GM12875 (cell line): ENCODE results near the gene POLDIP2.
A peak's percentile ranks its signal among the peaks of the same experiment; 100 is the strongest.

ENCODE experiments used
- H3K4me3 ChIP-seq: one replicate; pipeline ENCODE4 v1.5.1; 2011; ENCODE audit warnings: low read depth, low read length, control low read depth
- TF ChIP-seq, protein P1 (sequence below): IDR thresholded peaks from 2 replicates; pipeline ENCODE4 v1.5.1; 2011; ENCODE audit warnings: low read depth, mild to moderate bottlenecking, control low read depth, inconsistent platforms, low read length, moderate library complexity, borderline replicate concordance; ENCODE audit not compliant: insufficient read depth

Gene POLDIP2

DNA sequence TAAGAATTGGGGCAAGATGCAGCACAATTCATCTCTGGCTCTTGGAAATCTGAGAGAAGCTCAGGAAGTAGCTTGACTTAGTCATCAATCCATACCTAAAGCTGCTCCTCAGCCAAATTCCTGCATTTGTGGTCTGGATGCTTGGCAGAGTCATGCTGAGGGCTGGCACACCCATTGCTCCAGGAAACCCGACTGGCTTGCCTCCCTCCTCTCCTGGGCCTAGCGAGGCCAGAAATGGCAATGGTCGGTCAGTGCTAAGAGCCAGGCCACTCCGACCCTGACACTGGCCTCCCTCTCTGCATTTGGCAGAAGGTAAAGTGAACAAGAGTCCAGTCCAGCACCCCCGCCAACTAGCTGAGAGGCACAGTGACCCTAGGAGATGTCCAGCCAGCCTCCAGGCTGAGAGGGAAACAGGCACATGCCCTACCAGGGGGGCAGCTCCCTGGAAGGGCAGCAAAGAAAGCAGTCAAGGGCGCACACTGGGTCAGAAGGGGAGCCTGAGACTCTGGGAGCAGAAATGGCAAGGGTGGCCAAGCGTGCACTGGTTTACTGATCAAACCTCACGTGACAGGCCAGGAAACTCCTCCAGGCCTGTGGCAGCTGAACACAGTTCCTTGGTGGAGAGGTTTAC, 10.0 kb downstream of the POLDIP2 start:
- H3K4me3 ChIP-seq, result no peak overlapping the region
- TF ChIP-seq, protein P1, sequence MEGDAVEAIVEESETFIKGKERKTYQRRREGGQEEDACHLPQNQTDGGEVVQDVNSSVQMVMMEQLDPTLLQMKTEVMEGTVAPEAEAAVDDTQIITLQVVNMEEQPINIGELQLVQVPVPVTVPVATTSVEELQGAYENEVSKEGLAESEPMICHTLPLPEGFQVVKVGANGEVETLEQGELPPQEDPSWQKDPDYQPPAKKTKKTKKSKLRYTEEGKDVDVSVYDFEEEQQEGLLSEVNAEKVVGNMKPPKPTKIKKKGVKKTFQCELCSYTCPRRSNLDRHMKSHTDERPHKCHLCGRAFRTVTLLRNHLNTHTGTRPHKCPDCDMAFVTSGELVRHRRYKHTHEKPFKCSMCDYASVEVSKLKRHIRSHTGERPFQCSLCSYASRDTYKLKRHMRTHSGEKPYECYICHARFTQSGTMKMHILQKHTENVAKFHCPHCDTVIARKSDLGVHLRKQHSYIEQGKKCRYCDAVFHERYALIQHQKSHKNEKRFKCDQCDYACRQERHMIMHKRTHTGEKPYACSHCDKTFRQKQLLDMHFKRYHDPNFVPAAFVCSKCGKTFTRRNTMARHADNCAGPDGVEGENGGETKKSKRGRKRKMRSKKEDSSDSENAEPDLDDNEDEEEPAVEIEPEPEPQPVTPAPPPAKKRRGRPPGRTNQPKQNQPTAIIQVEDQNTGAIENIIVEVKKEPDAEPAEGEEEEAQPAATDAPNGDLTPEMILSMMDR, result no peak

DNA sequence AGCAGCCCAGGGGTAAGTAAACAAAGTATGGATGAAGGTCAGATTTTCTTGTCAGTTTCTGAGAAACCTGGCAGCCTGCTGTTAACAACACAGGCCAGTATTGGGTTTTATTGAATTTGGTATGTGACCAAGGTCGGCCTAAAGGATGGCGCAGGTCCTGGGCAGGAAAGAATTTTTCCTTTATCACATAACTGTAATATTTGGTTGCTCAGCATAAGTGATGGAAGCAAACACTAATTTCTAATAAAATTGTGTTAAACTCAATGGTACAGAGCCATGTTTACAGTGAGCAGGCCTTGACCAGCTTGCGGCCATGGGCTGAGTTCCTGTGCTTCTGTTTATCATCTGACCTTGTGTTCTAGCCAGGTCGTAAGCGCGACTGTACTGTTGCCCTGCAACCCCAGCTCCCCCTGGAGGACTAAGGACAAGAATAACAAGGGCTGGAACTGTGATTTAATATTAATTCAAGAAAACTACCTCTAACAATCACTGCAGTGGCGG, 10.5 kb downstream of the POLDIP2 start:
- H3K4me3 ChIP-seq, result no peak overlapping the region
- TF ChIP-seq, protein P1, result 0 out of 2 replicates have a peak, but pooled peaks have one; percentile 14

DNA sequence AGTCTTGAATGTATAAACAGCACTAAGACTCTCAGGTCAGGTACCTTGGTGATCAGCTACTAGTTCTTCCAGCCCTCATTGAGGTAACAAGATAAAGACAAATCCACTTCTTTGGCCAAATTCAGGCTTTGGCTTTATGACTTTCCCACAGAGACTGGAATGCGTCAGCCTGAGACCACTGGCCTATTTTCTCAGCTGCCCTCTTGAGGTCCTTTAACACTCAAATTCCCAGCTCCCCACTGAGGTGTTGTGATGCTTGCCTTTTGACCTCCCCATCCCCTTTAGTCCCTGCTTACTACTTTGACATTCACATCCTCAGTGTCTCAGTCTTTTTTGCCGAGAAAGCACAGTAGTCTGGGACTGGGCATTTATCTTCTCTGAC, 11.1 kb downstream of the POLDIP2 start:
- TF ChIP-seq, protein P1, result no peak
- no peak overlapping the region for H3K4me3 ChIP-seq

DNA sequence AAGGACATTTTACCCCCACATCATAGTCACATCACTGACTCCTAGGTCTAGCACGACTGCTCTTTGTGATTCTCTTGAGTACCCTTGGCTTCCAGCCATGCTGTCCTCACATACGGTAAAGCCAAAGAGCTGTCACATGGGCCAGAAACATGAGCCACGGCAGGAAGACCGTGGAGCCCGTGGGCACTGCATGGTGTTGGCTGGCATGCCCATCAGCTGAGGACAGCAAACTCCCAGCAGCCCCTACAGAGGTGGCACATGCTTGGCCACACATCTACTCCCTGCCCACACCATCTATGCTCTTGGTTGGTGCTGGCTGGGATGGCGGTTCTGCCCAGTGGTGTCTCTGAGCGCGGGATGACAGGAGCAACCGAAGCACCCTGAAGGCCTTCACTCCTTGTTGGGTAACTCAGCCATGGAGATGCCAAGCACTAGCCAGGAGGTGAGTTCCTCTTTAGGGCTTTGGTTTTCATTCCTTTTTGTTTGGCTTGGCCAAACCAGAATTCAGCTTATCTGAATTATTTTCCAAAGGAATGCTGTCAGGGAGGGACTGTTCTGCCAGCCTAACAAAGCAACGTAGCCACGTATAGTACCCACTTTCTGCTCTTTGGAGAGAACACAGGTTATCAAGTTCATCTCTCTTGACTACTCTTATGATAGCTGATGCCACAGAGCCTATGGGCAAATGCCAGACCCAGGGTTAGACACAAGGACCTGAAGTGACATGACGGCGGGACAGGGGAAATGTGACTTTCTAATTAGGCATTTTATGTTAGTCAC, 11.7 kb downstream of the POLDIP2 start:
- TF ChIP-seq, protein P1, result no peak
- H3K4me3 ChIP-seq, result no peak overlapping the region

DNA sequence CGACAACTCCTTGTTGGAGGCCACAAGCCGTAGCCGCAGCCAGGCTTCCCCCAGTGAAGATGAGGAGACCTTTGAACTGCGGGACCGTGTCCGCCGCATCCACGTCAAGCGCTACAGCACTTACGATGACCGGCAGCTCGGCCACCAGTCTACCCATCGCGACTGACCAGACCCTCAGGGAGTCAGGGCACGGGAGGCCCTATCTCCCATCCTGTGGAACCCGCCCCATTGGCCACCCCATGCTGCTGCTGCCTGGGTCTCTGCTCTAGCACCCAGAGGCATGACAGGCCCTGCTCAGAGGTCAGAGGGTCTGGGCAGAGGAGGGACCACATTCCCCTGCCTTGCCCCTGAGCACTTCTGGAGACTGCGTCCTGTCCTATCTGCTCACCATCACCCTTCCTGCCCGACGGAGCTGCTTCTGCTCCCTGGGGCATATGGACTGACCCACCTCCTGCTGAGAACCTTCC, 12.9 kb downstream of the POLDIP2 start:
- TF ChIP-seq, protein P1, result no peak
- no peak overlapping the region for H3K4me3 ChIP-seq

DNA sequence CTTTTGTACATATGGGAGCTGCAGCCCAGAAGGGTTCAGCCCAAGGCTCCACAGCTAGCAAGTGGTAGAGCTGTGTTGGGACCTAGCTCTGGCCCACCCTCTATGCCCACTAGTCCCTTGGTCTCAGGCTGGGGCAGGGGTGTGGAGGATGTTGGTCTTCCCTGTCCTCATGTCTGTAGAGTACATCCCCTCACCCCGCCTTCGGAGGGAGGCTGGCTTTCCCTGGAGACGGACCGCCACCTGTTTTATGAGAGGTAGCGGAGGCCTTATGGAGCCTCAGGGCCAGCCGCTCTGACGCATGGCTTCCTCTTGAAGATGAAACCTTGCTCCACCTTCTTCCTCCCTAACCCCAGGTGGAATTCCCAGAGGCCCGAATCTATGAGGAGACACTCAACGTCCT, 13.3 kb downstream of the POLDIP2 start:
- no peak overlapping the region for H3K4me3 ChIP-seq
- TF ChIP-seq, protein P1, result no peak
